A673 (cell line): ENCODE data around the gene GP1BB. TPM values are rescaled to one million over a fixed set of nuclear protein-coding genes. Genes with fewer than 3 reads are reported as not detected.

Experiments
- BruUV-seq: library from RNA; stranded (reverse); fragments of 400-500 nt; replicated peaks from 2 replicates; lab custom pipeline; 2021; lab: Mats Ljungman, UMichigan
- CTCF ChIA-PET: fragments of 300-600 bp; sonication (Branson Sonifier 250); formaldehyde crosslinking; loops from one replicate; lab custom pipeline; 2022; ENCODE audit warnings: antibody characterized with exemption; lab: Charles Lee
- POLR2A ChIA-PET: fragments of 300-600 bp; sonication (Branson Sonifier 250); formaldehyde crosslinking; loops from one replicate; lab custom pipeline; 2022; ENCODE audit warnings: antibody characterized with exemption; ENCODE audit not compliant: low non-redundant PET; lab: Charles Lee
- DNase-seq: peaks from one replicate; pipeline ENCODE4 v3.0.0-alpha.2; 2015; ENCODE audit warnings: low spot score
- H3K27ac ChIP-seq: fragments of 200-600 bp; sonication (generic); 2 replicates; pipeline ENCODE4 v1.5.1; 2016; ENCODE audit warnings: mixed run types, low read depth, mild to moderate bottlenecking, mixed read lengths, antibody characterized with exemption, low read length; ENCODE audit not compliant: poor library complexity, severe bottlenecking
- H3K27me3 ChIP-seq: fragments of 200-600 bp; sonication (generic); replicated peaks from 2 replicates; pipeline ENCODE4 v1.6.1; 2017; ENCODE audit warnings: mixed run types, low read depth, mild to moderate bottlenecking, mixed read lengths, antibody characterized with exemption, low read length; ENCODE audit not compliant: insufficient read depth, poor library complexity
- H3K36me3 ChIP-seq: fragments of 200-600 bp; sonication (generic); 2 replicates; pipeline ENCODE4 v1.6.1; 2016; ENCODE audit warnings: mixed run types, mild to moderate bottlenecking, mixed read lengths, antibody characterized with exemption, low read length; ENCODE audit not compliant: insufficient read depth, poor library complexity, severe bottlenecking
- H3K4me1 ChIP-seq: fragments of 200-600 bp; sonication (generic); 2 replicates; pipeline ENCODE4 v1.6.1; 2017; ENCODE audit warnings: mixed run types, mild to moderate bottlenecking, mixed read lengths, antibody characterized with exemption, low read length; ENCODE audit not compliant: insufficient read depth, poor library complexity, severe bottlenecking
- H3K4me3 ChIP-seq: fragments of 200-600 bp; sonication (generic); 2 replicates; pipeline ENCODE4 v1.5.1; 2016; ENCODE audit warnings: low read depth, mixed run types, mild to moderate bottlenecking, mixed read lengths, low read length; ENCODE audit not compliant: poor library complexity, severe bottlenecking
- H3K9me3 ChIP-seq: fragments of 200-600 bp; sonication (generic); 2 replicates; pipeline ENCODE4 v1.6.1; 2016; ENCODE audit warnings: mixed run types, low read depth, mild to moderate bottlenecking, mixed read lengths, antibody characterized with exemption, low read length; ENCODE audit not compliant: poor library complexity, severe bottlenecking
- CTCF ChIP-seq: fragments of 300-800, 200-600 bp; sonication (generic); conservative IDR thresholded peaks from 2 replicates; pipeline ENCODE4 v1.5.1; 2017; ENCODE audit warnings: low read depth, mild to moderate bottlenecking, antibody characterized with exemption, low read length, moderate library complexity, mixed read lengths
- EZH2 ChIP-seq: fragments of 200-600 bp; sonication (generic); IDR thresholded peaks from 2 replicates; pipeline ENCODE4 v1.6.1; 2017; ENCODE audit warnings: borderline replicate concordance, low read depth, mild to moderate bottlenecking, mixed read lengths, antibody characterized with exemption, low read length; ENCODE audit not compliant: poor library complexity, severe bottlenecking
- intact Hi-C: fragments of 100-400 bp; cut with micrococcal nuclease; formaldehyde crosslinking; loops from one replicate; pipeline ENCODE4 v1.10.0; 2022; ENCODE audit not compliant: unreplicated experiment
- total RNA-seq: library from RNA; stranded (reverse); gene quantifications from 2 replicates; pipeline ENCODE4 v1.2.3, GENCODE V29; 2021

GP1BB gene
- total RNA-seq, 1 experiment from 2014 or later: 12.6 TPM

- no peak overlapping the region for H3K27ac ChIP-seq
- ChIA-PET CTCF (no interaction called here), POLR2A (no interaction called here)
- H3K4me3 ChIP-seq: no peak overlapping the region
- H3K9me3 ChIP-seq: no peaks in the 10 kb centered on the region
- no peaks in the 10 kb centered on the region for H3K36me3 ChIP-seq
- DNase-seq: no peak
- intact Hi-C loops: no loop called here
- TF ChIP-seq EZH2 (no peak), CTCF (no peak)
- no peaks in the 10 kb centered on the region for H3K4me1 ChIP-seq
- no TSS peak for BruUV-seq
- H3K27me3 ChIP-seq: peaks cover 10% of the 10 kb centered on the region
Observed at GRCh38 chr22:19749876-19750275, 26.5 kb downstream of the GP1BB start.

GRCh38 chr22:19750507-19751490 is 27.5 kb downstream of the GP1BB start:
- Histone ChIP-seq H3K36me3 (no peaks in the 10 kb centered on the region), H3K9me3 (no peaks in the 10 kb centered on the region), H3K27ac (no peak overlapping the region), H3K27me3 (peaks cover 19% of the 10 kb centered on the region), H3K4me1 (no peaks in the 10 kb centered on the region), H3K4me3 (no peak overlapping the region)
- intact Hi-C loops: no loop called here
- no peak for DNase-seq
- ChIA-PET POLR2A (no interaction called here), CTCF (interaction anchor here (0.5 kb wide), 1 partner anchor 14 kb away, joined by 3 read pairs; no protein-coding TSS in a partner anchor)
- BruUV-seq: no TSS peak
- no peak for TF ChIP-seq CTCF
- no peak for TF ChIP-seq EZH2

GRCh38 chr22:19751497-19752245 is 28.3 kb downstream of the GP1BB start:
- intact Hi-C loops: no loop called here
- ChIA-PET CTCF (no interaction called here), POLR2A (no interaction called here)
- DNase-seq: no peak
- Histone ChIP-seq H3K9me3 (no peaks in the 10 kb centered on the region), H3K27me3 (peaks cover 28% of the 10 kb centered on the region), H3K27ac (no peak overlapping the region), H3K4me1 (peaks cover 6% of the 10 kb centered on the region), H3K4me3 (no peak overlapping the region), H3K36me3 (no peaks in the 10 kb centered on the region)
- no peak for TF ChIP-seq CTCF
- no TSS peak for BruUV-seq
